GM12878 (cell line): ENCODE results near the gene ZBTB39. TPM values are rescaled to one million over a fixed set of nuclear protein-coding genes. Genes with fewer than 3 reads are reported as not detected.

Experiments
- ATAC-seq: fragments of 200-7000 bp; cut with Tn5 transposase; 3 replicates; pipeline ENCODE4 v1.9.1; 2020; ENCODE audit warnings: mild to moderate bottlenecking, moderate library complexity
- BruUV-seq: library from RNA; stranded (reverse); fragments of 400-500 nt; replicated peaks from 2 replicates; lab custom pipeline; 2021; lab: Mats Ljungman, UMichigan
- CTCF ChIA-PET: fragments of 300-600 bp; sonication (Branson Sonifier 250); formaldehyde crosslinking; extraction: SDS; loops from one replicate; lab custom pipeline; 2021; ENCODE audit warnings: inconsistent platforms; lab: Yijun Ruan, JAX
- POLR2A ChIA-PET: fragments of 350-600 bp; formaldehyde crosslinking; extraction: SDS; loops from one replicate; lab custom pipeline; 2021; ENCODE audit warnings: inconsistent platforms; lab: Charles Lee
- RAD21 ChIA-PET: fragments of 300-600 bp; sonication (Branson Sonifier 250); formaldehyde crosslinking; loops from one replicate; lab custom pipeline; 2023; ENCODE audit warnings: antibody characterized with exemption; ENCODE audit not compliant: unreplicated experiment; lab: Charles Lee
- SMC1A ChIA-PET: fragments of 300-600 bp; sonication (Branson Sonifier 250); formaldehyde crosslinking; loops from one replicate; lab custom pipeline; 2023; ENCODE audit not compliant: unreplicated experiment, uncharacterized antibody; lab: Charles Lee
- DNase-seq: peaks from one replicate; pipeline ENCODE4 v3.0.0-alpha.2; 2011; ENCODE audit warnings: low read depth, low spot score
- FAIRE-seq: peaks from 3 replicates; lab custom pipeline; 2011; peaks lifted over from hg19 to GRCh38; lab: Jason Lieb, UNC
- H2AFZ ChIP-seq: 2 replicates; pipeline ENCODE4 v1.6.0; 2011; ENCODE audit warnings: low read depth, low read length, control low read depth; ENCODE audit not compliant: control insufficient read depth
- H3K27ac ChIP-seq: 2 replicates; pipeline ENCODE4 v1.5.1; 2011; ENCODE audit warnings: control low read depth; ENCODE audit not compliant: control insufficient read depth, insufficient read depth
- H3K27me3 ChIP-seq, 2 experiments: replicated peaks in 1 of 2; 2 replicates each; pipeline versions ENCODE4 v1.6.0 to v1.6.1; 2011; ENCODE audit warnings: low read length in 1 of 2; ENCODE audit not compliant: control insufficient read depth in 2 of 2, insufficient read depth in 2 of 2
- H3K36me3 ChIP-seq, 2 experiments: 2 replicates each; pipeline ENCODE4 v1.5.1; 2011; ENCODE audit warnings: low read length in 1 of 2; ENCODE audit not compliant: control insufficient read depth in 2 of 2, insufficient read depth in 2 of 2
- H3K4me1 ChIP-seq: 2 replicates; pipeline ENCODE4 v1.6.1; 2011; ENCODE audit warnings: mild to moderate bottlenecking, low read length, moderate library complexity, mixed read lengths; ENCODE audit not compliant: control insufficient read depth, insufficient read depth
- H3K4me2 ChIP-seq: 2 replicates; pipeline ENCODE4 v1.6.0; 2011; ENCODE audit warnings: control low read depth; ENCODE audit not compliant: control insufficient read depth, insufficient read depth
- H3K4me3 ChIP-seq: fragments of 200-600 bp; sonication (generic); 2 replicates; pipeline ENCODE4 v1.5.1; 2016
- H3K79me2 ChIP-seq: 2 replicates; pipeline ENCODE4 v1.6.0; 2011; ENCODE audit warnings: low read length; ENCODE audit not compliant: control insufficient read depth, insufficient read depth
- H3K9ac ChIP-seq: 2 replicates; pipeline ENCODE4 v1.8.0; 2011; ENCODE audit warnings: low read length, control low read depth, mixed read lengths; ENCODE audit not compliant: control insufficient read depth, insufficient read depth
- H3K9me3 ChIP-seq: replicated peaks from 3 replicates; pipeline ENCODE4 v1.5.1; 2011; ENCODE audit warnings: mild to moderate bottlenecking, low read length; ENCODE audit not compliant: control insufficient read depth, insufficient read depth
- H4K20me1 ChIP-seq: 2 replicates; pipeline ENCODE4 v1.6.0; 2011; ENCODE audit not compliant: control insufficient read depth, insufficient read depth
- ATF2 ChIP-seq: IDR thresholded peaks from 2 replicates; pipeline ENCODE4 v1.6.1; 2012; ENCODE audit warnings: low read length, inconsistent platforms
- CHD1 ChIP-seq: IDR thresholded peaks from 2 replicates; pipeline ENCODE4 v1.6.1; 2012; ENCODE audit warnings: low read depth, low read length, improper control_type of control experiment
- E4F1 ChIP-seq: fragments of 450-650 bp; IDR thresholded peaks from 2 replicates; pipeline ENCODE4 v1.6.1; 2018; ENCODE audit warnings: borderline replicate concordance, mild to moderate bottlenecking; ENCODE audit not compliant: partially characterized antibody
- ESRRA ChIP-seq: IDR thresholded peaks from 2 replicates; pipeline ENCODE4 v1.6.1; 2012; ENCODE audit warnings: mild to moderate bottlenecking, low read length, improper control_type of control experiment
- ETV6 ChIP-seq, 2 experiments: fragments of 450-650 bp in 1 of 2; IDR thresholded peaks in 1 of 2; conservative IDR thresholded peaks in 1 of 2; 2 replicates each; pipeline ENCODE4 v1.6.1; 2014; ENCODE audit warnings: antibody characterized with exemption in 1 of 2, borderline replicate concordance in 1 of 2, low read depth in 1 of 2, mild to moderate bottlenecking in 1 of 2, moderate library complexity in 1 of 2
- IRF3 ChIP-seq: fragments of 450-650 bp; IDR thresholded peaks from 2 replicates; pipeline ENCODE4 v1.6.1; 2014; ENCODE audit warnings: mild to moderate bottlenecking
- KLF5 ChIP-seq: fragments of 450-650 bp; IDR thresholded peaks from 2 replicates; pipeline ENCODE4 v1.6.1; 2014; ENCODE audit warnings: mild to moderate bottlenecking; ENCODE audit not compliant: partially characterized antibody
- MTA3 ChIP-seq: IDR thresholded peaks from 2 replicates; pipeline ENCODE4 v1.6.1; 2012; ENCODE audit warnings: low read length, inconsistent platforms, borderline replicate concordance
- NKRF ChIP-seq: fragments of 450-650 bp; conservative IDR thresholded peaks from 2 replicates; pipeline ENCODE4 v1.6.1; 2017; ENCODE audit warnings: mild to moderate bottlenecking, moderate library complexity
- SIN3A ChIP-seq: IDR thresholded peaks from 2 replicates; pipeline ENCODE4 v1.6.1; 2012; ENCODE audit warnings: low read depth, low read length, improper control_type of control experiment
- TARDBP ChIP-seq: IDR thresholded peaks from 2 replicates; pipeline ENCODE4 v1.6.1; 2016; ENCODE audit warnings: borderline replicate concordance
- TCF3 ChIP-seq: IDR thresholded peaks from 2 replicates; pipeline ENCODE4 v1.6.1; 2012; ENCODE audit warnings: low read depth, mild to moderate bottlenecking, low read length, borderline replicate concordance; ENCODE audit not compliant: insufficient read depth
- ZNF384 ChIP-seq: IDR thresholded peaks from 2 replicates; pipeline ENCODE4 v1.6.1; 2012; ENCODE audit warnings: low read depth, mild to moderate bottlenecking, low read length, improper control_type of control experiment, borderline replicate concordance
- ZZZ3 ChIP-seq: IDR thresholded peaks from 2 replicates; pipeline ENCODE4 v1.6.1; 2011; ENCODE audit warnings: low read depth; ENCODE audit not compliant: control insufficient read depth, insufficient read length
- WGBS: methylation state at CpG from one replicate; pipeline ENCODE4 v1.1.6; 2016; ENCODE audit warnings: low lambda C conversion rate; ENCODE audit not compliant: insufficient replicate concordance, insufficient coverage; ENCODE audit errors: missing lambda C conversion rate; 5-methylcytosine and 5-hydroxymethylcytosine counted together
- in situ Hi-C: fragments of 300-500 bp; cut with MboI; formaldehyde crosslinking; loops from 9 replicates; pipeline ENCODE4 v1.14.3; 2018; ENCODE audit warnings: mixed read lengths
- intact Hi-C: fragments of 100-400 bp; cut with micrococcal nuclease; formaldehyde crosslinking; loops from one replicate; pipeline ENCODE4 v1.14.2; 2022; ENCODE audit not compliant: unreplicated experiment
- polyA plus RNA-seq, 11 experiments: library from polyadenylated mRNA; depleted of rRNA in 4 of 11; unstranded in 6 of 11; stranded (reverse) in 5 of 11; fragments of >200 nt; fragmentation: Nextera tagmentation in 4 of 11; fragmentation: Illumina TruSeq in 1 of 11; extraction: Ambion mirVana in 4 of 11; extraction: Trizol in 1 of 11; gene quantifications; 1 replicate in 1 of 11; 2 replicates in 10 of 11; pipeline versions ENCODE4 v1.2.1 to v1.2.3, GENCODE V29; 2011 to 2016; ENCODE audit warnings: inconsistent platforms in 2 of 11, missing spikeins in 2 of 11, low read depth in 1 of 11
- total RNA-seq, 4 experiments: library from RNA; depleted of rRNA in 3 of 4; stranded (reverse); fragments of >200 nt in 3 of 4; fragmentation: Illumina TruSeq in 1 of 4; extraction: Trizol in 1 of 4; gene quantifications; 2 replicates each; pipeline versions ENCODE4 v1.2.1 to v1.2.3, GENCODE V29; 2013 to 2021

The ZBTB39 gene
- total and polyA plus RNA-seq, 10 of the 15 experiments (the other 5 are each of a cell fraction or from before 2014, with no cell fraction given) = 0.88 to 6.8 (median 4.4) TPM

GRCh38 chr12:57008178-57008577, 1.8 kb upstream of the ZBTB39 start (continued):
- TF ChIP-seq ZNF384 (no peak), ZZZ3 (no peak), CHD1 (no peak)

GRCh38 chr12:57006809-57007475, 596 bp upstream of the ZBTB39 start:
- H3K27ac ChIP-seq = no peak overlapping the region
- H3K4me2 ChIP-seq = 0 out of 2 replicates have a peak overlapping the region, but pooled peaks have one; percentile 14
- WGBS = 50% methylated on average over 10 of the region's 10 CpGs
- H3K4me1 ChIP-seq = peaks cover 13% of the 10 kb centered on the region
- no TSS peak for BruUV-seq
- H3K36me3 ChIP-seq = 0 out of 4 replicates have a peak, but pooled peaks cover 1 to 6% of the 10 kb centered on the region in 2 experiments
- H3K9ac ChIP-seq = no peak overlapping the region
- POLR2A ChIA-PET = interaction anchor here (1.2 kb wide), 1 partner anchor 105 kb away, joined by 5 read pairs; the partner anchor contains the start of gene STAT6
- DNase-seq = no peak
- CTCF ChIA-PET = interaction anchor here (0.6 to 12.1 kb wide), 13 partner anchors 8 to 252 kb away, joined by 3 to 177 read pairs (median 5); partner anchors contain the start of genes PRIM1 and STAT6
- ATAC-seq = no peak
- peaks cover 6% of the 10 kb centered on the region for H3K79me2 ChIP-seq
- no peak for FAIRE-seq
- H2AFZ ChIP-seq = peak overlapping the region; percentile 20
- in situ Hi-C loops = no loop called here
- H3K9me3 ChIP-seq = no peaks in the 10 kb centered on the region
- intact Hi-C loops = no loop called here
- H3K4me3 ChIP-seq = peak overlapping the region; percentile 49; the same call in 1 of the 2 replicates
- H3K27me3 ChIP-seq = no peaks in the 10 kb centered on the region
- no peaks in the 10 kb centered on the region for H4K20me1 ChIP-seq
- RAD21 ChIA-PET = interaction anchor here (1.7 to 3.1 kb wide), 4 partner anchors 19 to 105 kb away, joined by 4 to 20 read pairs (median 6); partner anchors contain the start of gene STAT6
- SMC1A ChIA-PET = interaction anchor here (1.5 to 12.3 kb wide), 4 partner anchors 19 to 248 kb away, joined by 6 to 125 read pairs (median 32); partner anchors contain the start of genes HSD17B6 and STAT6
- TF ChIP-seq NKRF (no peak), IRF3 (no peak), ATF2 (no peak), ETV6 (conservative IDR thresholded peaks at IDR 0.05 in 1 of 2, IDR thresholded peaks at IDR 0.05 in 1 of 2; ENCODE audit: borderline replicate concordance in 1 of 2, low read depth in 1 of 2) (no peak), E4F1 (no peak), MTA3 (no peak), SIN3A (no peak), KLF5 (no peak), TCF3 (no peak), TARDBP (no peak), ESRRA (no peak)
